Karpas-422 (cell line): Measurements from ENCODE around the gene CLVS2. TPM values are rescaled to one million over a fixed set of nuclear protein-coding genes. Genes with fewer than 3 reads are reported as not detected.

Experiments used
- DNase-seq: peaks from one replicate; pipeline ENCODE4 v3.0.0-alpha.2; 2015
- H2AFZ ChIP-seq: fragments of 200-600 bp; sonication (generic); 2 replicates; pipeline ENCODE4 v1.6.1; 2014; ENCODE audit warnings: antibody characterized with exemption, low read length, mixed read lengths
- H3K27ac ChIP-seq: fragments of 200-600 bp; sonication (generic); 2 replicates; pipeline ENCODE4 v1.5.1; 2014; ENCODE audit warnings: mild to moderate bottlenecking, low read length, moderate library complexity
- H3K27me3 ChIP-seq: fragments of 200-600 bp; sonication (generic); 2 replicates; pipeline ENCODE4 v1.6.1; 2014; ENCODE audit warnings: low read length, mixed read lengths
- H3K36me3 ChIP-seq: fragments of 200-600 bp; sonication (generic); 2 replicates; pipeline ENCODE4 v1.6.1; 2014; ENCODE audit warnings: low read length, mixed read lengths; ENCODE audit not compliant: insufficient read depth
- H3K4me1 ChIP-seq: fragments of 200-600 bp; sonication (generic); 2 replicates; pipeline ENCODE4 v1.6.1; 2014; ENCODE audit warnings: mild to moderate bottlenecking, low read length, mixed read lengths
- H3K4me2 ChIP-seq: fragments of 200-600 bp; sonication (generic); 2 replicates; pipeline ENCODE4 v1.6.1; 2014; ENCODE audit warnings: low read length, low read depth, mild to moderate bottlenecking; ENCODE audit not compliant: poor library complexity, severe bottlenecking
- H3K4me3 ChIP-seq: fragments of 200-600 bp; sonication (generic); 2 replicates; pipeline ENCODE4 v1.5.1; 2014; ENCODE audit warnings: mild to moderate bottlenecking, antibody characterized with exemption, low read length, mixed read lengths
- H3K79me2 ChIP-seq: fragments of 200-600 bp; sonication (generic); 2 replicates; pipeline ENCODE4 v1.6.1; 2014; ENCODE audit warnings: mild to moderate bottlenecking, low read length, mixed read lengths
- H3K9ac ChIP-seq: fragments of 200-600 bp; sonication (generic); 2 replicates; pipeline ENCODE4 v1.6.0; 2014; ENCODE audit warnings: low read length
- H3K9me2 ChIP-seq: fragments of 200-600 bp; sonication (generic), shearing (Covaris generic); replicated peaks from 2 replicates; pipeline ENCODE4 v1.6.0; 2014; ENCODE audit warnings: mild to moderate bottlenecking, low read length, moderate library complexity; ENCODE audit not compliant: insufficient read depth
- H3K9me3 ChIP-seq: fragments of 300-700, 200-600 bp; sonication (generic); 2 replicates; pipeline ENCODE4 v1.6.1; 2014; ENCODE audit warnings: low read length, mixed read lengths
- H4K20me1 ChIP-seq: fragments of 200-600 bp; sonication (generic); 2 replicates; pipeline ENCODE4 v1.6.1; 2014; ENCODE audit warnings: mild to moderate bottlenecking, antibody characterized with exemption, low read length, low read depth; ENCODE audit not compliant: insufficient read depth
- total RNA-seq: library from RNA; depleted of rRNA; stranded (reverse); fragments of >200 nt; shearing (Covaris generic); gene quantifications from 2 replicates; pipeline ENCODE4 v1.2.3, GENCODE V29; 2014; ENCODE audit warnings: low replicate concordance; rRNA removed

Gene CLVS2
- total RNA-seq, 1 experiment from 2014 or later, result not detected

GRCh38 chr6:123116370-123116769, 120.3 kb downstream of the CLVS2 start:
- no peaks in the 10 kb centered on the region; the same call in 1 of the 2 replicates for H3K9me3 ChIP-seq
- H4K20me1 ChIP-seq, result no peaks in the 10 kb centered on the region
- no peaks in the 10 kb centered on the region for H3K9me2 ChIP-seq
- H3K27me3 ChIP-seq, result no peaks in the 10 kb centered on the region
- no peak for DNase-seq
- no peak overlapping the region for H3K4me3 ChIP-seq
- H3K9ac ChIP-seq, result no peak overlapping the region
- H3K27ac ChIP-seq, result no peak overlapping the region
- H3K36me3 ChIP-seq, result no peaks in the 10 kb centered on the region
- H3K79me2 ChIP-seq, result no peaks in the 10 kb centered on the region
- no peak overlapping the region for H3K4me2 ChIP-seq
- no peaks in the 10 kb centered on the region for H3K4me1 ChIP-seq
- H2AFZ ChIP-seq, result no peak overlapping the region

- H3K4me2 ChIP-seq, result no peak overlapping the region
Measured at GRCh38 chr6:123117145-123117908, 121.3 kb downstream of the CLVS2 start.

GRCh38 chr6:123118811-123119210, 122.8 kb downstream of the CLVS2 start:
- no peak overlapping the region for H2AFZ ChIP-seq
- H3K9me3 ChIP-seq, result peaks cover 2% of the 10 kb centered on the region; the same call in 1 of the 2 replicates
- H3K79me2 ChIP-seq, result no peaks in the 10 kb centered on the region
- no peaks in the 10 kb centered on the region for H4K20me1 ChIP-seq
- no peaks in the 10 kb centered on the region for H3K27me3 ChIP-seq
- no peak overlapping the region for H3K9ac ChIP-seq
- no peaks in the 10 kb centered on the region for H3K4me1 ChIP-seq
- H3K4me3 ChIP-seq, result no peak overlapping the region
- H3K27ac ChIP-seq, result no peak overlapping the region
- H3K4me2 ChIP-seq, result no peak overlapping the region
- no peak for DNase-seq
- no peaks in the 10 kb centered on the region for H3K36me3 ChIP-seq
- H3K9me2 ChIP-seq, result no peaks in the 10 kb centered on the region

More at GRCh38 chr6:123117145-123117908, 121.3 kb downstream of the CLVS2 start:
- peaks cover 2% of the 10 kb centered on the region; the same call in 1 of the 2 replicates for H3K9me3 ChIP-seq
- no peaks in the 10 kb centered on the region for H3K36me3 ChIP-seq
- no peak overlapping the region for H3K27ac ChIP-seq
- no peak overlapping the region for H2AFZ ChIP-seq
- no peaks in the 10 kb centered on the region for H3K9me2 ChIP-seq
- DNase-seq, result no peak
- H3K4me1 ChIP-seq, result no peaks in the 10 kb centered on the region
- H4K20me1 ChIP-seq, result no peaks in the 10 kb centered on the region
- H3K4me3 ChIP-seq, result no peak overlapping the region
- no peak overlapping the region for H3K9ac ChIP-seq
- no peaks in the 10 kb centered on the region for H3K27me3 ChIP-seq
- H3K79me2 ChIP-seq, result no peaks in the 10 kb centered on the region

Other genes with a start within 250 kb of the CLVS2 start
- not detected in 2 replicates for gene FABP7, start 216.5 kb upstream of the CLVS2 start, total RNA-seq
- not detected in 2 replicates for gene SMPDL3A, start 207.0 kb upstream of the CLVS2 start, total RNA-seq